ENCODE measurements around the gene PGBD2. TPM values are rescaled to one million over a fixed set of nuclear protein-coding genes. Genes with fewer than 3 reads are reported as not detected.

The PGBD2 gene
- total and polyA plus RNA-seq, 9 of the 15 experiments (the other 6 are each of a cell fraction or from before 2014, with no cell fraction given): 11.9 to 21.8 (median 14.7) TPM

- TF ChIP-seq NBN (IDR thresholded peaks at IDR 0.05; ENCODE audit: low read depth) (no peak), SMARCA5 (IDR thresholded peaks at IDR 0.05) (no peak), ZNF77 (CRISPR knock-in tag; IDR thresholded peaks at IDR 0.05) (no peak), ZBTB8A (IDR thresholded peaks at IDR 0.05; ENCODE audit: partially characterized antibody) (no peak), CTBP1 (IDR thresholded peaks at IDR 0.05; ENCODE audit: borderline replicate concordance) (peak; percentile 38; the same call in 1 of the 2 replicates), SRSF7 (optimal IDR thresholded peaks at IDR 0.05; ENCODE audit: low read depth, low read length) (no peak), E2F8 (IDR thresholded peaks at IDR 0.05; ENCODE audit: low read depth, partially characterized antibody) (no peak), DPF2 (IDR thresholded peaks at IDR 0.05) (peak; percentile 81), RHOXF2B (CRISPR knock-in tag; conservative IDR thresholded peaks at IDR 0.05) (no peak), SUPT5H (IDR thresholded peaks at IDR 0.05) (no peak), ASH1L (IDR thresholded peaks at IDR 0.05; ENCODE audit: borderline replicate concordance, low read depth, partially characterized antibody) (no peak), ARID3A (IDR thresholded peaks at IDR 0.05; ENCODE audit: borderline replicate concordance, low read depth, low read length) (no peak), PBX2 (CRISPR knock-in tag; IDR thresholded peaks at IDR 0.05; ENCODE audit: low read depth) (no peak), PBX2 (tag; conservative IDR thresholded peaks at IDR 0.05; ENCODE audit: low read depth) (peak; percentile 66), GATAD2B (IDR thresholded peaks at IDR 0.05; ENCODE audit: borderline replicate concordance) (no peak), ZNF280B (CRISPR knock-in tag; IDR thresholded peaks at IDR 0.05) (no peak), POLR2AphosphoS5 (IDR thresholded peaks at IDR 0.05; ENCODE audit: control insufficient read depth, insufficient read depth, low read depth, low read length) (no peak), ATF3 (IDR thresholded peaks at IDR 0.05) (peak; percentile 86), ATF3 (CRISPR knock-in tag; conservative IDR thresholded peaks at IDR 0.05) (peak; percentile 57)
Measured at GRCh38 chr1:248926401-248927182, 20.6 kb downstream of the PGBD2 start (continued).
